ENCODE measurements around the gene SLC39A11. TPM values are rescaled to one million over a fixed set of nuclear protein-coding genes. Genes with fewer than 3 reads are reported as not detected.

SLC39A11 gene
- polyA plus RNA-seq, 3 donors, result 16.6 to 27.9 (median 26.6) TPM

GRCh38 chr17:73118139-73118538 lies 25.7 kb upstream of the SLC39A11 start:
- no peak overlapping the region for H3K4me3 ChIP-seq (replicated peaks in 1 of 3; ENCODE audit: low read depth in 2 of 3, low read length in 3 of 3)
- intact Hi-C loops (cut with micrococcal nuclease), result no loop called here
- no peaks in the 10 kb centered on the region for H3K79me2 ChIP-seq (ENCODE audit: insufficient read depth, low read length)
- Mint-ChIP-seq H3K4me3 (no peak overlapping the region), H3K27ac (peak overlapping the region in 1 of 7 donors; percentile 41), H3K36me3 (peaks cover 0 to 3% of the 10 kb centered on the region in 2 donors), H3K27me3 (ENCODE audit: low read depth in 3 of 3) (peaks cover 0 to 5% (median 3%) of the 10 kb centered on the region in 3 donors), H3K9me3 (peaks cover 4 to 15% (median 7%) of the 10 kb centered on the region in 7 donors), H3K4me1 (peaks cover 2% of the 10 kb centered on the region)
- no peaks in the 10 kb centered on the region for H3K27me3 ChIP-seq (ENCODE audit: control insufficient read depth in 2 of 2, insufficient read depth in 2 of 2, low read length in 2 of 2)
- H3K27ac ChIP-seq (ENCODE audit: low read depth in 1 of 2, low read length in 2 of 2), result no peak overlapping the region
- H3K9ac ChIP-seq (ENCODE audit: insufficient read depth, low read length, poor library complexity, severe bottlenecking), result no peak overlapping the region
- no peak overlapping the region for H3K4me2 ChIP-seq (replicated peaks; ENCODE audit: extremely low read depth, low read length, poor library complexity, severe bottlenecking)
- no peaks in the 10 kb centered on the region for H4K20me1 ChIP-seq (ENCODE audit: insufficient read depth, low read length)
- H3K36me3 ChIP-seq (replicated peaks in 1 of 2; ENCODE audit: control insufficient read depth in 1 of 2, insufficient read depth in 2 of 2, low read length in 2 of 2), result no peaks in the 10 kb centered on the region
- H2AFZ ChIP-seq (ENCODE audit: insufficient read depth, low read depth, low read length, poor library complexity, severe bottlenecking), result no peak overlapping the region
- no peak for DNase-seq
- 91% methylated on average over 4 of the region's 4 CpGs for WGBS (ENCODE audit: insufficient coverage)
- H3K4me1 ChIP-seq (ENCODE audit: control insufficient read depth in 1 of 2, insufficient read depth in 2 of 2, low read length in 2 of 2), result no peaks in the 10 kb centered on the region
- peaks cover 6 to 7% of the 10 kb centered on the region in 2 donors for H3K9me3 ChIP-seq (replicated peaks in 1 of 2; ENCODE audit: control insufficient read depth in 1 of 2, insufficient read depth in 1 of 2, low read length in 2 of 2)
- TF ChIP-seq CTCF (IDR thresholded peaks at IDR 0.05), result no peak

GRCh38 chr17:73112246-73112645 lies 19.8 kb upstream of the SLC39A11 start:
- peaks cover 13% of the 10 kb centered on the region for H3K4me1 Mint-ChIP-seq
- Histone ChIP-seq H3K79me2 (ENCODE audit: insufficient read depth, low read length) (no peaks in the 10 kb centered on the region), H3K9ac (ENCODE audit: insufficient read depth, low read length, poor library complexity, severe bottlenecking) (no peak overlapping the region), H2AFZ (ENCODE audit: insufficient read depth, low read depth, low read length, poor library complexity, severe bottlenecking) (no peak overlapping the region), H4K20me1 (ENCODE audit: insufficient read depth, low read length) (no peaks in the 10 kb centered on the region), H3K36me3 (replicated peaks in 1 of 2; ENCODE audit: control insufficient read depth in 1 of 2, insufficient read depth in 2 of 2, low read length in 2 of 2) (no peaks in the 10 kb centered on the region), H3K4me1 (ENCODE audit: control insufficient read depth in 1 of 2, insufficient read depth in 2 of 2, low read length in 2 of 2) (peaks cover 8 to 11% of the 10 kb centered on the region in 2 donors), H3K4me3 (replicated peaks in 1 of 3; ENCODE audit: low read depth in 2 of 3, low read length in 3 of 3) (no peak overlapping the region), H3K27ac (ENCODE audit: low read depth in 1 of 2, low read length in 2 of 2) (no peak overlapping the region), H3K9me3 (replicated peaks in 1 of 2; ENCODE audit: control insufficient read depth in 1 of 2, insufficient read depth in 1 of 2, low read length in 2 of 2) (peaks cover 6 to 7% of the 10 kb centered on the region in 2 donors), H3K27me3 (ENCODE audit: control insufficient read depth in 2 of 2, insufficient read depth in 2 of 2, low read length in 2 of 2) (no peaks in the 10 kb centered on the region), H3K4me2 (replicated peaks; ENCODE audit: extremely low read depth, low read length, poor library complexity, severe bottlenecking) (no peak overlapping the region)
- peaks cover 0 to 3% of the 10 kb centered on the region in 2 donors for H3K36me3 Mint-ChIP-seq
- H3K27ac Mint-ChIP-seq, result no peak overlapping the region
- no peak overlapping the region for H3K4me3 Mint-ChIP-seq
- H3K27me3 Mint-ChIP-seq (ENCODE audit: low read depth in 3 of 3), result peaks cover 0 to 3% (median 2%) of the 10 kb centered on the region in 3 donors
- no peak for DNase-seq
- no peak for TF ChIP-seq CTCF (IDR thresholded peaks at IDR 0.05)
- WGBS (ENCODE audit: insufficient coverage), result 100% methylated on average over 1 of the region's 5 CpGs
- intact Hi-C loops (cut with micrococcal nuclease), result no loop called here
- H3K9me3 Mint-ChIP-seq, result peaks cover 4 to 16% (median 7%) of the 10 kb centered on the region in 7 donors
